Esophagus muscularis mucosa (tissue), 3 donors: ENCODE measurements around the gene ECE1.

Source experiments
- CTCF ChIP-seq, 3 experiments: fragments of 200-600 bp in 2 of 3; fragments of 450-650 bp in 1 of 3; sonication (generic) in 2 of 3; IDR thresholded peaks; one replicate each; pipeline ENCODE4 v1.5.1; 2017 to 2019; ENCODE audit warnings: antibody characterized with exemption in 3 of 3, mild to moderate bottlenecking in 2 of 3, moderate library complexity in 1 of 3
- POLR2A ChIP-seq: fragments of 450-650 bp; IDR thresholded peaks from one replicate; pipeline ENCODE4 v1.6.1; 2017; ENCODE audit warnings: antibody characterized with exemption, moderate library complexity, mild to moderate bottlenecking, low read depth

GRCh38 chr1:21322681-21323016, 32.4 kb upstream of the ECE1 start:
- TF ChIP-seq CTCF (IDR thresholded peaks at IDR 0.05) (no peak), POLR2A (no peak)
